GM12875 (cell line): ENCODE results near the gene SCN3B.

ENCODE experiments used
- H3K4me3 ChIP-seq: one replicate; pipeline ENCODE4 v1.5.1; 2011; ENCODE audit warnings: low read depth, low read length, control low read depth
- TF ChIP-seq, protein P1 (sequence below): IDR thresholded peaks from 2 replicates; pipeline ENCODE4 v1.5.1; 2011; ENCODE audit warnings: low read depth, mild to moderate bottlenecking, control low read depth, inconsistent platforms, low read length, moderate library complexity, borderline replicate concordance; ENCODE audit not compliant: insufficient read depth

The SCN3B gene

GRCh38 chr11:123588864-123589262, 65.6 kb downstream of the SCN3B start:
- H3K4me3 ChIP-seq: no peak overlapping the region
- TF ChIP-seq, protein P1, sequence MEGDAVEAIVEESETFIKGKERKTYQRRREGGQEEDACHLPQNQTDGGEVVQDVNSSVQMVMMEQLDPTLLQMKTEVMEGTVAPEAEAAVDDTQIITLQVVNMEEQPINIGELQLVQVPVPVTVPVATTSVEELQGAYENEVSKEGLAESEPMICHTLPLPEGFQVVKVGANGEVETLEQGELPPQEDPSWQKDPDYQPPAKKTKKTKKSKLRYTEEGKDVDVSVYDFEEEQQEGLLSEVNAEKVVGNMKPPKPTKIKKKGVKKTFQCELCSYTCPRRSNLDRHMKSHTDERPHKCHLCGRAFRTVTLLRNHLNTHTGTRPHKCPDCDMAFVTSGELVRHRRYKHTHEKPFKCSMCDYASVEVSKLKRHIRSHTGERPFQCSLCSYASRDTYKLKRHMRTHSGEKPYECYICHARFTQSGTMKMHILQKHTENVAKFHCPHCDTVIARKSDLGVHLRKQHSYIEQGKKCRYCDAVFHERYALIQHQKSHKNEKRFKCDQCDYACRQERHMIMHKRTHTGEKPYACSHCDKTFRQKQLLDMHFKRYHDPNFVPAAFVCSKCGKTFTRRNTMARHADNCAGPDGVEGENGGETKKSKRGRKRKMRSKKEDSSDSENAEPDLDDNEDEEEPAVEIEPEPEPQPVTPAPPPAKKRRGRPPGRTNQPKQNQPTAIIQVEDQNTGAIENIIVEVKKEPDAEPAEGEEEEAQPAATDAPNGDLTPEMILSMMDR: no peak

- TF ChIP-seq, protein P1: no peak
- H3K4me3 ChIP-seq: no peak overlapping the region
Observed at GRCh38 chr11:123588117-123588863, 66.1 kb downstream of the SCN3B start.

DNA sequence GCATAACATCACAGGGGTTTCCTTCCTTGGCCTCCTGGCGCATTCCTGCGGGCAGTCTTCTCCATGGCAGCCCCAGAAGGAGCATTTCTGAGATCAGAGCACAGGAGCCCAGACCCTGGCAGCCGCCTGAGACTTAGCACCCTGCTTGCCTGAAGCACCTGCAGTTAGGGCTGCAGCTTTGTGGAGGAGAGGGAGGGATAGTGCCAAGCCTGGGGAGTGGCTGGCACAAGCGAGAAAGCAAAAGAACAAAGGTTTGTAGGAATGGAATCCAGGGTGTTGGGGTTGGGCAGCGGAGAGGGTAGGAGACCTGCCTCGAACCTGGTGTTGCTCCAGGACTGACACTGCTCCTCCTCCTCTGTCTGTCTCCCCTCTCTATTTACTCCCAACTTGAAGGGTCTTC, 66.9 kb downstream of the SCN3B start:
- no peak overlapping the region for H3K4me3 ChIP-seq
- TF ChIP-seq, protein P1: no peak

DNA sequence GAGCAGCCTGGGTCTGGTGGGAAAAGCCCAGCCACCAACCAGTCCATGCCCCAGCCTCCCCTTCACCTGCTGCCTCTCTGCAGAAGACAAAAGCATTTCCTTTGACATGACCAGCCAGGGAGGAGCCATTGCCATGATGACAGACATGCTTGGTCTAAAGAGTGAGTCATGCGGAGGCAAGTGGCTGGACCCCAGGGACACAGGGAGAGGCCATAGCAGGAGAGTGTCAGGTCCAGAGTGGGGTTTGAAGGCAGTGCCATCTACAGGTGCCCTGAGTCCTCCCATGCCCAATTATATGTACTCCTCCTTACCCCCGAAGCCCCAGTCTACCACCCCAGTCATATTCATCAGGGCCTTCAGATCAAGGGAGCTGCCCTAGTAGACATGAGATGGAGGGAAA, 67.4 kb downstream of the SCN3B start:
- TF ChIP-seq, protein P1: no peak
- H3K4me3 ChIP-seq: no peak overlapping the region

GRCh38 chr11:123586568-123586967, 67.9 kb downstream of the SCN3B start:
- TF ChIP-seq, protein P1: no peak
- H3K4me3 ChIP-seq: no peak overlapping the region

DNA sequence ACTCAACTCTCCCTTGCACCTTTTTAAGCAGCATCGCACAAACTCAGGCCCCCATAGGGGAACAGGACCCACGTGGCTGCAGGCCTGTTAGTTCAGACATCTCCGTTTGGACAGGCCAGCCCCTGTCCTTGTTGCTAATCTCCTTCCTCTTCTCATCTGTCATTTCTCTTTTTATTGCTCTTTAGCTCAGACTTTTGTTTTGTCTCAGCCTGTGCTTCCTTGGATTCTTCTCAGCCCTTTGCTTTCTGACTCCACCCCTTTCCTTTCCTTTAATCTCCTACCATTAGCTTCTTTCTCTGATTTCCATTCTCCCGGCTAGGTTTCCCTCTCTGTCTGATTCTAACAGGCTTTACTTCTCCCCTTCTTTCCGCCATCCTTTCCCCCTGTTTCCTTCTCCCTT, 68.7 kb downstream of the SCN3B start:
- TF ChIP-seq, protein P1: no peak

DNA sequence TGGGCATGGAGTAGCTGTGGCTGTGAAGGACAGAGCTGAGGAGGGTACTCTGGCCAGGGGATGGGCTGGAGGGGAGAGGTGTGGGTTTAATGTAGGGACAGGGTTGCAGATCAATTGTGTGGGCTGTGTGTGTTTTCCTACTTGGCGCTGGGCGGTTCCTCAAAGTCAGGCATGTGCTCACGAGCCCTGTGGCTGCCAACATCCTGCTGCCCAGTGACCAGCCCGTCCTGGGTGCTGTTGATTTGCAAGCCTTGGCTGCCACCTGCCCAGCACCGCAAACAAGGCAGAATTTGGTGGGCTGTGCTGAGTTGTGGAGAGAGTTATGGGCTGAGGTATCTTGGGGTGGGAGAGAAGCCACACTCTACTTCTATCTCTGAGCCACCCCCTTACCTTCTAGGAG, 69.2 kb downstream of the SCN3B start:
- H3K4me3 ChIP-seq: no peak overlapping the region
- TF ChIP-seq, protein P1: no peak

More for the DNA sequence above, 68.7 kb downstream of the SCN3B start:
- no peak overlapping the region for H3K4me3 ChIP-seq
